A549 (cell line): Measurements from ENCODE around the gene MTRFR. TPM values are rescaled to one million over a fixed set of nuclear protein-coding genes. Genes with fewer than 3 reads are reported as not detected.

Experiments used
- ATAC-seq, 2 experiments: fragments of 200-7000 bp in 1 of 2; fragments of >200 bp in 1 of 2; cut with Nextera tagmentation in 1 of 2; cut with Tn5 transposase in 1 of 2; 3 replicates each; pipeline versions ENCODE4 v1.8.0 to v1.9.1; 2018 to 2020; ENCODE audit warnings: mild to moderate bottlenecking in 1 of 2, moderate library complexity in 1 of 2
- CTCF ChIA-PET: fragments of 300-600 bp; sonication (Branson Sonifier 250); formaldehyde crosslinking; extraction: SDS; loops from one replicate; lab custom pipeline; 2021; ENCODE audit warnings: antibody characterized with exemption, inconsistent platforms; lab: Yijun Ruan, JAX
- POLR2A ChIA-PET: fragments of 350-600 bp; formaldehyde crosslinking; extraction: SDS; loops from one replicate; lab custom pipeline; 2021; ENCODE audit warnings: antibody characterized with exemption, inconsistent platforms; lab: Yijun Ruan, JAX
- DNase-seq, 2 experiments: peaks; one replicate each; pipeline versions ENCODE4 v3.0.0 to v3.0.0-alpha.2; 2011 to 2016; ENCODE audit warnings: low read depth in 1 of 2, low spot score in 1 of 2
- FAIRE-seq: peaks from 2 replicates; lab custom pipeline; 2011; peaks lifted over from hg19 to GRCh38; lab: Jason Lieb, UNC
- H3K27ac ChIP-seq, 2 experiments: fragments of >200 bp; sonication (Bioruptor Twin); formaldehyde crosslinking; 3 replicates each; pipeline ENCODE4 v1.5.1; 2016 to 2017
- H3K4me1 ChIP-seq: fragments of >200 bp; sonication (Bioruptor Twin); formaldehyde crosslinking; 3 replicates; pipeline ENCODE4 v1.6.1; 2016
- H3K4me2 ChIP-seq: fragments of >200 bp; sonication (Bioruptor Twin); formaldehyde crosslinking; 3 replicates; pipeline ENCODE4 v1.6.1; 2016
- H3K4me3 ChIP-seq: fragments of >200 bp; sonication (Bioruptor Twin); formaldehyde crosslinking; 3 replicates; pipeline ENCODE4 v1.5.1; 2016
- H3K9me3 ChIP-seq: fragments of >200 bp; sonication (Bioruptor Twin); formaldehyde crosslinking; 3 replicates; pipeline ENCODE4 v1.6.1; 2016
- BCL3 ChIP-seq: fragments of >200 bp; sonication (Bioruptor Twin); formaldehyde crosslinking; IDR thresholded peaks from 3 replicates; pipeline ENCODE4 v1.6.1; 2016
- CBX2 ChIP-seq: fragments of 200-600 bp; sonication (generic); IDR thresholded peaks from 2 replicates; pipeline ENCODE4 v1.6.1; 2016; ENCODE audit warnings: low read depth, mild to moderate bottlenecking, borderline replicate concordance
- CEBPB ChIP-seq, 2 experiments: fragments of >200 bp in 1 of 2; sonication (Bioruptor Twin) in 1 of 2; formaldehyde crosslinking in 1 of 2; IDR thresholded peaks; 2 replicates each; pipeline ENCODE4 v1.6.1; 2012 to 2016
- CHD2 ChIP-seq: fragments of 150-350 bp; IDR thresholded peaks from 2 replicates; pipeline ENCODE4 v1.6.1; 2014; ENCODE audit warnings: low read length; ENCODE audit not compliant: partially characterized antibody
- CHD4 ChIP-seq: fragments of 200-600 bp; sonication (generic); IDR thresholded peaks from 2 replicates; pipeline ENCODE4 v1.6.1; 2016; ENCODE audit warnings: antibody characterized with exemption, mild to moderate bottlenecking, borderline replicate concordance
- E2F6 ChIP-seq: IDR thresholded peaks from 2 replicates; pipeline ENCODE4 v1.6.1; 2012; ENCODE audit warnings: low read depth, borderline replicate concordance
- EHF ChIP-seq: fragments of 250-450 bp; sonication (Bioruptor Pico); IDR thresholded peaks from 2 replicates; pipeline ENCODE4 v1.5.0; 2020; ENCODE audit warnings: mild to moderate bottlenecking
- EHMT2 ChIP-seq: fragments of 200-600 bp; sonication (generic); IDR thresholded peaks from 2 replicates; pipeline ENCODE4 v1.6.1; 2016; ENCODE audit warnings: antibody characterized with exemption, low read depth, mild to moderate bottlenecking, moderate library complexity
- ELK1 ChIP-seq: fragments of 150-350 bp; IDR thresholded peaks from 2 replicates; pipeline ENCODE4 v1.6.1; 2014; ENCODE audit warnings: low read depth, mild to moderate bottlenecking, low read length
- FOSL2 ChIP-seq, 2 experiments: fragments of 450-650 bp in 1 of 2; fragments of >200 bp in 1 of 2; sonication (Bioruptor Twin) in 1 of 2; formaldehyde crosslinking; IDR thresholded peaks; 2 replicates each; pipeline versions ENCODE4 v1.5.0 to v1.6.1; 2016 to 2020; ENCODE audit warnings: mild to moderate bottlenecking in 1 of 2, moderate library complexity in 1 of 2
- FOXS1 ChIP-seq: fragments of 250-450 bp; sonication (Bioruptor Pico); IDR thresholded peaks from 2 replicates; pipeline ENCODE4 v1.5.0; 2020; ENCODE audit warnings: mild to moderate bottlenecking, moderate library complexity
- HES2 ChIP-seq: fragments of >200 bp; sonication (Bioruptor Twin); formaldehyde crosslinking; IDR thresholded peaks from 2 replicates; pipeline ENCODE4 v1.6.1; 2016
- HEYL ChIP-seq: fragments of 250-450 bp; sonication (Bioruptor Pico); IDR thresholded peaks from 2 replicates; pipeline ENCODE4 v1.8.0; 2021; ENCODE audit warnings: mild to moderate bottlenecking, moderate library complexity
- HOXA7 ChIP-seq: fragments of 250-450 bp; sonication (Bioruptor Pico); IDR thresholded peaks from 2 replicates; pipeline ENCODE4 v1.5.0; 2020; ENCODE audit warnings: mild to moderate bottlenecking, moderate library complexity
- HOXB13 ChIP-seq: fragments of 250-450 bp; sonication (Bioruptor Pico); IDR thresholded peaks from 2 replicates; pipeline ENCODE4 v1.5.0; 2020; ENCODE audit warnings: low read depth, mild to moderate bottlenecking, moderate library complexity
- HOXB5 ChIP-seq: fragments of 250-450 bp; sonication (Bioruptor Pico); IDR thresholded peaks from 2 replicates; pipeline ENCODE4 v1.5.0; 2020; ENCODE audit warnings: mild to moderate bottlenecking, moderate library complexity
- KDM1A ChIP-seq: fragments of 200-600 bp; sonication (generic); IDR thresholded peaks from 2 replicates; pipeline ENCODE4 v1.6.1; 2016; ENCODE audit warnings: low read depth, mild to moderate bottlenecking
- MAX ChIP-seq: IDR thresholded peaks from 2 replicates; pipeline ENCODE4 v1.6.1; 2012
- MYC ChIP-seq: IDR thresholded peaks from 2 replicates; pipeline ENCODE4 v1.6.1; 2012; ENCODE audit warnings: mild to moderate bottlenecking, inconsistent platforms, low read length, improper control_type of control experiment, borderline replicate concordance
- NFE2L2 ChIP-seq: fragments of 150-350 bp; conservative IDR thresholded peaks from 2 replicates; pipeline ENCODE4 v1.6.1; 2014; ENCODE audit warnings: low read length
- NR3C1 ChIP-seq: fragments of >200 bp; sonication (Bioruptor Twin); formaldehyde crosslinking; IDR thresholded peaks from 3 replicates; pipeline ENCODE4 v1.6.1; 2017
- PBX3 ChIP-seq: IDR thresholded peaks from 2 replicates; pipeline ENCODE4 v1.6.1; 2012
- PHF8 ChIP-seq: fragments of 200-600 bp; sonication (generic); IDR thresholded peaks from 2 replicates; pipeline ENCODE4 v1.6.1; 2016; ENCODE audit warnings: low read depth, mild to moderate bottlenecking, antibody characterized with exemption, moderate library complexity, borderline replicate concordance
- POLR2AphosphoS2 ChIP-seq: conservative IDR thresholded peaks from 2 replicates; pipeline ENCODE4 v1.6.1; 2012; ENCODE audit warnings: low read length, improper control_type of control experiment, inconsistent platforms
- RARB ChIP-seq: fragments of 250-450 bp; sonication (Bioruptor Pico); IDR thresholded peaks from 2 replicates; pipeline ENCODE4 v1.8.0; 2021; ENCODE audit warnings: mild to moderate bottlenecking, moderate library complexity
- RCOR1 ChIP-seq: fragments of 150-350 bp; IDR thresholded peaks from 2 replicates; pipeline ENCODE4 v1.6.1; 2014; ENCODE audit warnings: antibody characterized with exemption, low read length, low read depth
- SMC3 ChIP-seq: fragments of >200 bp; sonication (Bioruptor Twin); formaldehyde crosslinking; IDR thresholded peaks from 3 replicates; pipeline ENCODE4 v1.6.1; 2018; ENCODE audit warnings: inconsistent platforms
- SREBF2 ChIP-seq: fragments of 450-650 bp; IDR thresholded peaks from 2 replicates; pipeline ENCODE4 v1.6.1; 2014; ENCODE audit warnings: mild to moderate bottlenecking, moderate library complexity
- USF2 ChIP-seq: fragments of 450-650 bp; IDR thresholded peaks from 2 replicates; pipeline ENCODE4 v1.6.1; 2014; ENCODE audit warnings: antibody characterized with exemption
- WGBS: methylation state at CpG from one replicate; pipeline ENCODE4 v1.1.6; 2017; ENCODE audit errors: missing lambda C conversion rate; 5-methylcytosine and 5-hydroxymethylcytosine counted together
- polyA plus RNA-seq, 4 experiments: library from polyadenylated mRNA; depleted of rRNA in 3 of 4; stranded (reverse); fragments of >200 nt; fragmentation: RNase III in 1 of 4; extraction: RNeasy Plus Mini Kit Qiagen cat#74134 plus additional on column Dnase treatment in 1 of 4; gene quantifications; 2 replicates in 3 of 4; 3 replicates in 1 of 4; pipeline ENCODE4 v1.2.3, GENCODE V29; 2011 to 2017

The MTRFR gene
- polyA plus RNA-seq, 2 of the 4 experiments (the other 2 are of a cell fraction): 15.5 to 25.2 TPM

- Histone ChIP-seq H3K4me1 (peaks cover 12% of the 10 kb centered on the region), H3K27ac (no peak overlapping the region), H3K4me2 (no peak overlapping the region), H3K9me3 (no peaks in the 10 kb centered on the region), H3K4me3 (no peak overlapping the region)
- ChIA-PET CTCF (interaction anchor here (0.6 to 4.5 kb wide), 35 partner anchors 9 to 457 kb away, joined by 3 to 71 read pairs (median 4); partner anchors contain the start of gene OGFOD2), POLR2A (interaction anchor here (1.6 kb wide), 1 partner anchor 196 kb away, joined by 4 read pairs; no protein-coding TSS in a partner anchor)
- no peak for FAIRE-seq
- WGBS: 95% methylated on average over 6 of the region's 6 CpGs
- TF ChIP-seq ELK1: no peak
- no peak for TF ChIP-seq HES2
- TF ChIP-seq EHMT2: no peak
- no peak for TF ChIP-seq NFE2L2
- TF ChIP-seq CHD4: no peak
- no peak for TF ChIP-seq BCL3
- no peak for TF ChIP-seq CEBPB (IDR thresholded peaks at IDR 0.05)
- no peak for TF ChIP-seq KDM1A
- no peak for TF ChIP-seq CHD2
- no peak for TF ChIP-seq NR3C1
- TF ChIP-seq SMC3: no peak
- TF ChIP-seq MYC: no peak
- no peak for TF ChIP-seq RCOR1
- no peak for TF ChIP-seq SREBF2
- no peak for TF ChIP-seq CBX2
- no peak for TF ChIP-seq HOXA7
- no peak for TF ChIP-seq HOXB13
- ATAC-seq: no peak
- DNase-seq: no peak
Observed at GRCh38 chr12:123238961-123239360, 5.7 kb downstream of the MTRFR start.

- Histone ChIP-seq H3K27ac (0 out of 6 replicates have a peak overlapping the region, but pooled peaks of 1 of the 2 experiments have one; percentile 13), H3K4me1 (no peaks in the 10 kb centered on the region), H3K9me3 (no peaks in the 10 kb centered on the region), H3K4me2 (no peak overlapping the region), H3K4me3 (no peak overlapping the region)
- FAIRE-seq (no peak), ATAC-seq (no peak), DNase-seq (no peak)
- TF ChIP-seq SMC3: no peak
- no peak for TF ChIP-seq FOXS1 (CRISPR knock-in tag)
- no peak for TF ChIP-seq MAX
- no peak for TF ChIP-seq HOXB5 (CRISPR knock-in tag)
- TF ChIP-seq USF2: no peak
- TF ChIP-seq E2F6: no peak
- TF ChIP-seq HOXB13: no peak
- no peak for TF ChIP-seq PHF8
- no peak for TF ChIP-seq CHD4
- TF ChIP-seq KDM1A: no peak
- no peak for TF ChIP-seq FOSL2 (IDR thresholded peaks at IDR 0.05)
- TF ChIP-seq FOSL2 (CRISPR knock-in tag; IDR thresholded peaks at IDR 0.05): no peak
- TF ChIP-seq EHF (CRISPR knock-in tag): no peak
- no peak for TF ChIP-seq HEYL (CRISPR knock-in tag)
- TF ChIP-seq POLR2AphosphoS2: no peak
- no peak for TF ChIP-seq PBX3
- no peak for TF ChIP-seq RARB (CRISPR knock-in tag)
- WGBS: 75% methylated on average over 11 of the region's 11 CpGs
- ChIA-PET CTCF (interaction anchor here (0.6 to 2.3 kb wide), 8 partner anchors 9 to 416 kb away, joined by 3 to 18 read pairs (median 5); partner anchors contain the start of genes MPHOSPH9, MTRFR and PITPNM2), POLR2A (interaction anchor here (1.1 to 3.3 kb wide), 2 partner anchors 9 kb away, joined by 4 to 18 read pairs; partner anchors contain the start of genes MPHOSPH9 and MTRFR)
Observed at GRCh38 chr12:123242116-123242904, 9.1 kb downstream of the MTRFR start.
